ENCODE results near the gene PTPN23.

PTPN23 gene

DNA sequence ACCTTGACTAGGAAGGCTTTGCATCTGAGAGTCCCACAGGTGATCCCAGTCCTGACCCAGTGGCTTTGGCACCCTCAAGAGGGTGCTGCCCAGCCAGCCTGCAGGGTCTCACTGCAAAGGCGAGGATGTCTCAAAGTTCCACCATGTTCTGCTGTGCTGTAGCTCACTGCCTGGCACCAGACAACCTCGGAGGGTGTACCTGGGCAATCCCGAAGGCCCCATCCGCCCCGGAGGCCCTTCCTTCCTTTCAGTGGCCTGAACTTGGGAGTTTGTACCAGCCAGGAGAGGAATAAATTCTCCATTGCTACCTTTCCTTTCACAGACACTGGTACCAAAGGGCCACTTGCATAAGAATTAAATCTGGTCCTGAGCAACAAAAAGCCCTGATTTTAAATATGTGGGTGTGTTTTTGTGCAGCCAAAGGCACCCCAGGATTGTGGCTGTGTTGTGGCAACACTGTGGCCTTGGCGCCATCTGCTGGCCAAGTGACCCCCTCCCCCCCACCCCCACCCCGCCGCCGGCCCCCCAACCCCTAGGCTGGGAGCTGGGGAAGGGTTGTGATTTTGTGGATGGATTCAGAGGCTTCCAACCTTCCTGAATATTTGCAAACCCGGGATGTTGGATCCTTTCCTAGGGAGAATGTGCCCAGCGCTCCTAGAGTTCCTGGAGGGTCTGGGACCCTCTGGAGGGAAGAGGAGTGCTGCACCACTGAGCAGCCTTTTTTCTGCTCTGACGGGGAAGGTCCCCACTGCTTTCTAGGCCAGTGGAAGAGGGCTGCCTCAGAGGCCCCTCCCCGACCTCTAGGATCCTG, 9.7 kb upstream of the PTPN23 start:
- in situ Hi-C loops (cut with HindIII; ENCODE audit: low sequenced_read_pairs): no loop called here

DNA sequence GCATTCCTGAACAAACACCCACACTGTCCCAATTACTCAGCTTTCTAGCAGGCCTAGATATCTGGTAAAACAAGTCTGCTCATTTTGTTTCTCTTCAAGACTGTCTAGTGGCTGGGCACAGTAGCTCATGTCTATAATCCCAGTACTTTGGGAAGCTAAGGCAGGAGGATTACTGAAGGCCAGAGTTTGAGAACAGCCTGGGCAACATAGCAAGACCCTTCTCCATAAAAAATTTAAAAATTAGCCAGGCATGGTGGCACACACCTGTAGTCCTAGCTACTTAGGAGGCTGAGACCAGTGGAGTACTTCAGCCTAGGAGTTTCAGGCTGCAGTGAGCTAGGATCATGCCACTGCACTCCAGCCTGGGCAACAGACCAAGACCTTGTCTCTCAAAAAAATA, 6.2 kb upstream of the PTPN23 start:
- in situ Hi-C loops (cut with HindIII; ENCODE audit: low sequenced_read_pairs): no loop called here

DNA sequence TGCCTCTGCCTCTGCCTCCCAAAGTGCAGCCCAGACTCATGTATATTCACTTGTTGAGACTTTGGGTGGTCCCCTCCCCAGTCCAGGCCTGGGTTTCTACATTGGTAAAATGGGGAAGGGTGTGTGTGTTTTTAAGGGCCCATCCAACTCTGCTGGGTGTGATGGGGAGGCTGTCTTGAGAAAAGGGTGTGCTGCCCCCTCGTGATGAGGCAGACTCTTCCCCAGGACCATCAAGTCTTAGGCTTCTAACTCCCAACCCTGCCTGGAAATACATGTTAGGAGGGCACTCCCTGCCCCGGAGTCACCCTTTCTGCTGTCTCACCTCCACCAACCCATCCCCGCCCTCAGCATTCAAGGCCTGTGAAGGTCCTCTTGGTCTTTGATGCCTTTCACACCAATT, 4.4 kb upstream of the PTPN23 start:
- in situ Hi-C loops (cut with HindIII; ENCODE audit: low sequenced_read_pairs): no loop called here

DNA sequence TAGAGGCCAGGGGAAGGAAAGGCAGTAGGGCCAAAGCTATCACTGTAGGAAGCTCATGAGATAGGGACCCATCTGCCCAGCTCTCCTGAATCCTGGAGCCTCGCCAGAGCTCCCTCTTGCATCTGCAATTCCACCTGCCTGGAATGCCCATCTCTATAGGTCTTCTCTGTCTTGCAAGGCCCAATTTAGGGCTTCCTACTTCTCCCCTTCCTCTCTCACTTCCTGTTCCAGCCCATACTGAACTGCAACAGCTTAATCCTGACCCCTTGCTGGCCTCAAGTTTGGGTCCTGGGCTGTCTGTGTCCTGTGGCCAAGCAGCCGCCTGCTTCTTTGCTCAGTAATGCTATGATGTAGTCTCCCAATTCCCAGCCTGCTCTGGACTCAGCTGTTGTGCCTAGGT, 3.6 kb upstream of the PTPN23 start:
- in situ Hi-C loops (cut with HindIII; ENCODE audit: low sequenced_read_pairs): no loop called here

DNA sequence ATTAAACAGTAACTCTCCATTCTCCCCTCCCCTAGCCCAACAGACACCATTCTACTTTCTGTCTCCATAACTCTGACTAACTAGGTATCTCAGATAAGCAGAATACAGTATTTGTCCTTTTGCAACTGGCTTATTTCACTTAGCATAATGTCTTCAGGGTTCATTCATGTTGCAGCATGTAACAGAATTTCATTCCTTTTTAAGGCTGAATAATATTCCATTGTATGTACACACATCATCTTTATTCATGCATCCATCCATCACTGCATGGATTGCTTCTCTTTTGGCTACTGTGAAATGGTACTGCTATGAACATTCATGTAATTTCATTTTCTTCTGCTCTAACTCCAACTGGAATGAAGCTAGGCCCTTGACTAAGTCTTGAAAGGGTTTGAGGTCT, 2.0 kb upstream of the PTPN23 start:
- in situ Hi-C loops (cut with HindIII; ENCODE audit: low sequenced_read_pairs): no loop called here

DNA sequence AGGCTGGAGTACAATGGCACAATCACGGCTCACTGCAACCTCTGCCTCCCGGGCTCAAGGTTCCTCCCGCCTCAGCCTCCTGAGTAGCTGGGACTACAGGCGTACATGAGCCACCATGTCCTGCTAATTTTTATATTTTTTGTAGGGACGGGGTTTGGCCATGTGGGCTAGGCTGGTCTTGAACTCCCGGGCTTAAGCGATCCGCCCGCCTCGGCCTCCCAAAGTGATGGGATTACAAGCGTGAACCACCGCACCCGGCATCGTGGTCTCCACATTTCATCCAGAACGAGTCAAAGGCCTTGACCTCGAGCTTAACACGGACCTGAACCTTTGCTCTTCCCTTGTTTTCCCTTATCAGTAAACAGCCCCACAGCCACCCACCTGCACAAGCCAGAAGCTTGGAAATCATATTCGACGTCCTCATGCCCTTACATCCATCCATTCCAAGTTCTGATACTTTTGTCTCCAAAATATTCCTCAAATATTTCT, 1.4 kb upstream of the PTPN23 start:
- in situ Hi-C loops (cut with HindIII; ENCODE audit: low sequenced_read_pairs): no loop called here

DNA sequence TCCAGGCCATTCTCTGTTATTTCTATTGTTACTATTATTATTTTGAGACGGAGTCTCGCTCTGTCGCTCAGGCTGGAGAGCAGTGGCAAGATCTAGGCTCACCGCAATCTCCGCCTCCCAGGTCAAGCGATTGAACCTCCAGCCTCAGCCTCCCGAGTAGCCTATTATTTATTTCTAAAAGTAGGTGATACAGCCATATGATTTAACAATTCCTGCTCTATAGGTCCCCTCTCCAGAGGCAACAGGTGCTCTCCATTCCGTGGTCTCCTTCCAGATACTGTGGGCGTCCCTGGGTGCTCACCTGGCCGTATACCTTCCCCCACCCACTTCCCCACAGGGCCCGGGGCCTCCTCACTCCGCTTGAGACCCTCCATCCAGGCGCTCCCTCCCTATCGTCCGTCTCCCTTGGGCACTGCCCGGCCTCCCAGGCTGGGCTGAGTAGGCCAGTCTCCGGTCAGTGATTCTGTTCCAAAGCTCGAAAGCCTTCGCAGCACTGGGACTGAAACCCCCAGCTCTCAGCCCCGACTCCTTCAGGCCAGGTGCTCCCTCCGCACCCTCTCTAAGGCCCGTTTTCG, 708 bp upstream of the PTPN23 start:
- in situ Hi-C loops (cut with HindIII; ENCODE audit: low sequenced_read_pairs): no loop called here

DNA sequence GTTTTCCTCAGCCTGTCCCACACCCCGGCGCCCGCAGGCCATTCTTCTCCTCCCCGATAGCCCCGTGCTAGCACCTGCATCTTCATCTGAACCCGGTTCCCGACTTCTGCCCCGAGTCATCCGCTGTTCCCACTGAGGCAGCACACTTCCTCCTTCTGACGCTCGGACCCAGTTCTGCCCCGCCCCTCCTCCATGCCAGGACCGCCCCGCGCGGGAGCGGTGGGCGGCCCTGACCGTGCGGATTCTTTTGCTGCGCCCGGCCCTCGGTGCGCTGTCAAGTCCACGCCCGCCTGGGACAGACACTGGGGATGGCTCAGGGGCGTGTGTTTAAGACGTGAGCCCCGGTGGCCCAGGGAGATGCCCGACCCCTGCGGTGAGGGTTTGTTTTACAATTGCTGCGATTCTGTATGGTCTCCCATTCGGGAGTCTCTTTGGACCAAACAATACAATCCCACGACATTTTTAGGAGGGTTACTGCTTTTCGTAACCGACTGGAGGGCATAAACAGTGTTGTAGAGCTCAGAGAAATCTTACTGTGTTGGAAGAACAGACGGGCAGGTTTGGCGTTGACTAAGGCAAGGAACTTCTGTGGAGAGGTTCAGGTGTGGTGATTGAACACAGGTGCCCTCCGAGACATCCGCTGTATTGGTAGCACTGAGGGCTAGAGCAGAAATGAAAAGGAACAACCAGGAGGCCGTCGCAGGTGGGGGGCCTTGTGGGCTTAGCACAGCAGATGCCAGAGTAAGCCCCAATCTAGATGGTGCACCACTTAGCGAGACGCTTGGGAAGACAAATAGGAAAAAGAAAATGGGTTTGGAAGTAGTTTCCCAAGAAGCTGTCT, 716 bp downstream of the PTPN23 start:
- in situ Hi-C loops (cut with HindIII; ENCODE audit: low sequenced_read_pairs): no loop called here

DNA sequence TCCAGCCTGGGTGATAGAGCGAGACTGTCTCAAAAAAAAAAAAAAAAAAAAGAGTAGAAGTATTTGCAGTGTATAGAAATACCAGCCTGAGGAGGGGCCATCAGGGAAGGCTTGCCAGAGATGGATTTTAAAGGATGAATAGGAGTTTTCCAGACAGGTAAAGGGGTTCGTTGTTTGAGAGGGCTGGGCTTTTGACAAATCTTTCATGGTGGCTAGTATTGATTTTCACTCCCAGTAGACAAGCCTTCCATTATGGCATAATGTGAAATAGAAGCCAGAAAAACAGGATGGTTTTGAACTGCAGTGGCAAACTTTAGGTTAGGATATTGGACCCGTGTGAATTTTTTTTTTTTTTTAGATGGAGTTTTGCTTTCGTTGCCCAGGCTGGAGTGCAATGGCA, 3.6 kb downstream of the PTPN23 start:
- in situ Hi-C loops (cut with HindIII; ENCODE audit: low sequenced_read_pairs): no loop called here

DNA sequence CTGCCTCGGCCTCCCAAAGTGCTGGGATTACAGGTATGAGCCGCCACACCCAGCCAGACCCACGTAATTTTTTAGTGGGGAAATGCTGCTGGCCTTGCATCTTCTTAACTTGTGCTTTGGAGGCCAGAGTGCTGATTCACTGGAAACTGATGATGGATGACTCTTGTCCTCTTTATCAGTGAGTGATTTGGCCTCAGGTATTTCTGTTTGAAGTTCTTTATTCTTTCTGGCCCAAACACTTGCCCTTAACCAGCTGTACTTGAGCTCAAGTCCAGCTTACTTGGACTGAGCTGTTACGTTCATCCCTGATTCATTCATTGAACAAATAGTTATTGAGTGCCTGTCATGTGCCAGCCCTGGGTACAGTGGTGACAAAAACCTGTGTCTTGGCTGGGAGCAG, 4.2 kb downstream of the PTPN23 start:
- in situ Hi-C loops (cut with HindIII; ENCODE audit: low sequenced_read_pairs): no loop called here

DNA sequence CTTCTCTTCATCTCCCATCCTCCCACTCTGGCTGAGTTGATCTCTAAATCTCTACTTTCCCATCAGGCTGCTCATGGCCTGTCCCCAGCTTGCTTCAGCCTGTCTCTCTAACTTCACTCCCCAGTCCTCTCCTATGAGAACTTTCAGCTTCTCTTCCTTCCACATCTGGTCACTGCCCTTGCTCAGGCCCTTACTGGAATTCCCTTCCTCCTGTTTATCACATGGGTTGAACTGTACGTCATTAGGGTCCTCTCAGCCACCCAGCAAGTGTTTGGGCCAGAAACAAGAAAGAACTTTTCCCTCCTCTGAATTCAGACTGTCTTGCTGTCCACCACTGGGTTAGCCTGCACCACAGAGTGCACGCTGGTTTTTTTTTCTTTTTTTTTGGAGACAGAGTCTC, 5.0 kb downstream of the PTPN23 start:
- in situ Hi-C loops (cut with HindIII; ENCODE audit: low sequenced_read_pairs): no loop called here

DNA sequence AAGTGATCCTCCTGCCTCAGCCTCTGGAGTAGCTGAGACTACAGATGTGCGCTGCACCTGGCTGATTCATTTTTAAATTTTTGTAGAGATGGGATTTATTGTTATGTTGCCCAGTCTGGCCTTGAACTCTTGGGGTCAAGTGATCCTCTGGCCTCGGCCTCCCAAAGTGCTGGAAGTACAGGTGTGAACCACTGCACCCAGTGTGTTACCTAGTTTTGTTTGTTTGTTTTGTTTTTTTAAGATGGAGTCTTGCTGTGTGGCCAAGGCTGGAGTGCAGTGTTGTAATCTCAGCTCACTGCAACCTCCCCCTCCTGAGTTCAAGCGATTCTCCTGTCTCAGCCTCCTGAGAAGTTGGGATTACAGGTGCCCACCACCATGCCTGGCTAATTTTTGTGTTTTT, 12.1 kb downstream of the PTPN23 start:
- in situ Hi-C loops (cut with HindIII; ENCODE audit: low sequenced_read_pairs): no loop called here

DNA sequence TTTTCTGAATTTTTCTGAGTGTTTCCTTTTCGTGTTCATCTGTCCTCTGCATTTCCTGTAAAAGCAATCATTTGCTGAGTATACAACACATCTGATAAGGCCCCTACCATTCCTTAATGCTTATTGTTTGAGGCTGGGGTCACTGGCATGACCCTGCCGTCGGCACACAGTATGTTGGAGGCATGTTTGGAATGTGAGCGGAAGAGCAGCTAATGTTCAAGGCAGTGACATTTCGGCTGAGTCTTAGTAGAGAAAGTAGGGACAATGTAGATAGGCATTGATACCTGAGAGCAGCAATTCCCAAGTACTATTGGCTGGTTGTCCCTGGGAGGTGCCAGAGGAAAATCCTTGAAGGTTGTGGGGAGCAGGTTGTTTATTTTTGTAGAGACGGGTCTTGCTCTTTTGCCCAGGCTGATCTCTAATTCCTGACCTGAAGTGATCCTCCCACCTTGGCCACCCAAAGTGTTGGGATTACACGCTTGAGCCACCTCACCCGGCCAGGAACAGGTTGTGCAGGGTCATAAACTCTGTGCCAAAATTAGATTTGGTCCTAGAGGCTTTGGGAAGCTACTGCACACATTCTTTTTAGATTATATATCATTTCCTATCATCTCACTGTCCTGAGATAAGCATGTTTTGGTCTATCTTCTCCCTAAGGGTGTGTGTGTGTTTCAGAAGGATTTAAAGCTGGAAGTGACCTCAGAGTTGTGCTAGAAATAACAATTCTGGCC, 13.5 kb downstream of the PTPN23 start:
- in situ Hi-C loops (cut with HindIII; ENCODE audit: low sequenced_read_pairs): no loop called here

DNA sequence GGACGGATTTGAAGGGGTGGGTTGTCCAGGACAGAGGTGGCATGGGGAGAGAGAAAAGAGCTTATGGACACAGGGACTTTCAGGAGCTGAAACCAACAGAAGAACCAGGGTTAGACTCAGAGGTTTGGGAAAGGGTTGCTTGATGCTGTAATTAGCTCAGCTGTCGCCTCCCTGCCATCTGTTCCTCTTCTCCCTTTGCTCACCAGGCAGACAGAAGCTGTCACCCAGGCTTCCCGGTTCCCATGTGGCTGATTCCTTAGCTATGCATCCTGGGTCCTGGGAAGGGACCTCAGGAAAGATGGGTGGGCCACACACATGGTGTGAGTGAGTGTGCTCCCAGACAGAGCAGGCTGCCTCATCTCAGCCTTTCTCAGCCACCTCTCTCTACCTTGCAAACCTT, 14.1 kb downstream of the PTPN23 start:
- in situ Hi-C loops (cut with HindIII; ENCODE audit: low sequenced_read_pairs): no loop called here

DNA sequence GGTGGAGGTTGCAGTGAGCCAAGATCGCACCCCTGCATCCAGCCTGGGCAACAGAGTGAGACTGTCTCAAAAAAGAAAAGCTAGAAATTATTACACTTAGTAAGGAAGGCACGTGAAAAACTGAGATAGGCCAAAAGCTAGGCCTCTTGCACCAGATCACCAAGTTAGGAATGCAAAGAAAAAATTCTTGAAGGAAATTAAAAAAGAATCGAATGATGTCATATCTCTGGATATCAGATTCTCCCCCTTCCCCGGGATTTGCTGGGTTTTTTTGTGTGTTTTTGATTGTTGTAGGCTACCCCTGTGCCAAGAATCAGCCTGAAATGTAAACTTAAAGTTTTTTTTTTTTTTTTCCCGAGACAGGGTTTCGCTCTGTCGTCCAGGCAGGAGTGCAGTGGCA, 17.4 kb downstream of the PTPN23 start:
- in situ Hi-C loops (cut with HindIII; ENCODE audit: low sequenced_read_pairs): no loop called here

DNA sequence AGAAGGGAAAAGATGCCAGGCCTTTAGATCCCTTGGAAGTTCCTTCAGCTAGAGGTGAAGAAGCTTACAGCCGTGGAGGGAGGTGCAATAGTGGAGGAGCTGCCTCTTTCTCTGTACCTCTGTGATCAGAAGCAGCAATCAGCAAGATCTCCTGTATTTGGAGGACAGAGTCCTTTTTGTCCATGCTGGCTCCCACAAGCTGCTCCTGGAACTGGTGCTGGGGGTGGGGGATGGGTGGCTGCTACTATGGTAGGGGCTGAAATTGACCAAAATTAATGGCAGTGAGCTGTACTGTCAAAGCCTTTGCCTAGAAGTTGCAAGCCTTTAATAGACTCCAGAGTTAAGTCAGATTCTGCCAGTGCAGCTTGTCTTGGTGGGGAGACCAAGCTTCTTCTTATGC, 18.2 kb downstream of the PTPN23 start:
- in situ Hi-C loops (cut with HindIII; ENCODE audit: low sequenced_read_pairs): no loop called here

DNA sequence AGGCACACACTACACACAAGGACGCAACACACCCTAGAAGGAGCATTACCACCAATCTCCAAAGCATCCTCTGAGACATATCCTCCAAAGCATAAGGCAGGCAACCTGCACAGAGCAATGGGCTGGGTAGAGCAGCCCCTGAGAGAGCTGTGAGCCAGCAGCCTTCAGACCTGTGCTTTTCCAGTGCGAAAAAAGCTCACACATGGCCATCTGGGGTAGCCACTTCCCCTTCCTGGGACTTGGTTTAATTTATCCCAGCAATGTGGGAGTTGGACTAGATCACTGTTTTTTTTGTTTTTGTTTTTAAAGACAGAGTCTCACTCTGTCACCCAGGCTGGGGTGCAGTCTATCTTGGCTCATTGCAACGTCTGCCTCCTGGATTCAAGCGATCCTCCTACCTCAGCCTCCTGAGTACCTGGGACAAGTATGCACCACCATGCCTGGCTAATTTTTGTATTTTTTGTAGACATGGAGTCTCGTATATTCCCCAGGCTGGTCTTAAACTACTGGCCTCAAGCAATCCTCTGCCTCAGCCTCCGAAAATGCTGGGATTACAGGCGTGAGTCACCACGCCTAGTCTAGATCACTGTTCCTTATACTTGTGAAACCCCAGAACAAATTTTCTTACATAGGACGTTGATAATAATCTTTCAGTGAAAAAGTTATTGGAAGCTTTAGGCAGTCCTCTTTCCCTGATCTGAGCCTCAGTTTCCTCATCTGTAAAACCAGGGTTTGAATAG, 18.9 kb downstream of the PTPN23 start:
- in situ Hi-C loops (cut with HindIII; ENCODE audit: low sequenced_read_pairs): no loop called here

DNA sequence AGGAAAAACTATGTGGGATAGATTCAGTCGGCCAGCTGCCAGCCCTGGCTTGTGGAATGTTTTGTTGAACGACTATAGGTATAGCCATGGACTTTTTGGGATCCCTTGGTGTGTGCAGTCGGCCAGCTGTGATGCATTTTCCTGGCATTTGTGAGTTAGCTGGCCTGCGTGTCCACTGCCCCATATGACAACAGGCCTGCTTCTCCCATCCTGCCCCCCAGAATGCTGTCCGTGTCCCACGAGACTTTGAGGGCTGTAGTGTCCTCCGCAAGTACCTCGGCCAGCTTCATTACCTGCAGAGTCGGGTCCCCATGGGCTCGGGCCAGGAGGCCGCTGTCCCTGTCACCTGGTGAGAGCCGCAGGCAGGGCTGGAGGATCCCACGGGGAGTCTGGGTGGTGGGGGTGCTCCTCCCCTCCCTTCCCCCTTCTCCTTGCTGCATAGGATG, 23.6 kb downstream of the PTPN23 start:
- in situ Hi-C loops (cut with HindIII; ENCODE audit: low sequenced_read_pairs): no loop called here

DNA sequence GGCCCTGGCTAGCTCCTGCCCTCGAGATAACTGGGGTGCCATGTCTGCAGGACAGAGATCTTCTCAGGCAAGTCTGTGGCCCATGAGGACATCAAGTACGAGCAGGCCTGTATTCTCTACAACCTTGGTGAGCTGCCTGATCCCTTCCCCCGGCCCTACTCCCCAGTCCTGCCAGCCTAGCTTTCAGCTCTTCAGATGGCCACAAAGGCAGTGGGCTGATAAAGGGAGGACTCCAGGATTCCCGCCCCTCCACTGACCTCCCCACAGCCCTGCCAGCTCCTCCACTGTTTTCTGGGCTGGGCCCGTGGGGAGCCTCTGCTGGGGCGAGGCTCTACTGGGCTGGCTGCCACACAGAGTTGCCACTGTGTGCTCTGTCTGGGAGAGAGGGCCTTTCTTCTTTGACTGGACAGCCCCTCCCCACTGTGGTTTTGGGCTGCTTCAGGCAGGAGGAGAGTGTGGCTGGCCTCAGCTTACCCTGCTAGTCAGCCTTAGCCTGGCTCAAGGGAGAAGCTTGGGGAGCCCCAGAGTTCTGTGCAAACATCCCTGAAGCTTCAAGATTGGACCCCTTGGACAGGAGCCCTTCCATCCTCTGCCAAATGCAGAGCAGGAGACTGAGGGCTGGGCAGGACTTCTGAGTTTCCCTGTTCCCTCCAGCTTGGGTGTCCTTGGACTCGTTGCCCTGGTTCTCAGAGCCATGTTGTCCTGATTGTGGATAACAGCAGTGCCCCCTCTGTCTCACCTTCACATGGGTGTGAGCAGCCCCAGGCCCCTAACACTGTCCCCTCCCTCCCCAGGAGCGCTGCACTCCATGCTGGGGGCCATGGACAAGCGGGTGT, 24.4 kb downstream of the PTPN23 start:
- in situ Hi-C loops (cut with HindIII; ENCODE audit: low sequenced_read_pairs): loop anchor here (5.0 kb wide), 1 partner anchor 77 kb away; no protein-coding TSS in a partner anchor
